Measurements from ENCODE around the gene CCDC15.

CCDC15 gene

GRCh38 chr11:125072218-125072960 is 118.4 kb downstream of the CCDC15 start:
- Histone ChIP-seq H4K91ac (ENCODE audit: low read length) (no peak overlapping the region), H2BK120ac (ENCODE audit: low read depth, low read length) (no peak overlapping the region), H3K18ac (ENCODE audit: low read depth in 1 of 2, low read length in 2 of 2) (no peak overlapping the region), H2BK5ac (ENCODE audit: low read depth, low read length, poor library complexity, severe bottlenecking) (no peak overlapping the region), H3K4me3 (ENCODE audit: insufficient read depth in 1 of 2, low read depth in 1 of 2, low read length in 2 of 2) (no peak overlapping the region), H3K9ac (ENCODE audit: low read length) (no peak overlapping the region), H2AFZ (ENCODE audit: low read depth, low read length) (no peak overlapping the region), H2BK12ac (ENCODE audit: low read length in 2 of 2) (peak overlapping the region in 1 of 2 experiments; percentile 45), H2AK5ac (ENCODE audit: low read length, severe bottlenecking) (no peak overlapping the region), H2BK15ac (ENCODE audit: low read depth, poor library complexity, severe bottlenecking) (no peak overlapping the region), H3K36me3 (ENCODE audit: control insufficient read depth in 1 of 2, insufficient read depth in 2 of 2, low read depth in 1 of 2, low read length in 2 of 2) (no peaks in the 10 kb centered on the region), H3K4ac (ENCODE audit: low read depth in 1 of 2, low read length in 2 of 2) (no peak overlapping the region), H3K4me2 (ENCODE audit: low read length, poor library complexity, severe bottlenecking) (no peak overlapping the region), H3K79me1 (replicated peaks; ENCODE audit: low read length, poor library complexity, severe bottlenecking) (no peaks in the 10 kb centered on the region), H4K8ac (ENCODE audit: low read length) (no peak overlapping the region), H3K4me1 (ENCODE audit: control insufficient read depth, insufficient read depth, low read depth, low read length) (peaks cover 19% of the 10 kb centered on the region), H3K27ac (ENCODE audit: low read length, poor library complexity, severe bottlenecking) (no peak overlapping the region), H3K14ac (ENCODE audit: low read length in 2 of 2) (no peak overlapping the region), H3K27me3 (ENCODE audit: control insufficient read depth in 1 of 2, insufficient read depth in 1 of 2, low read length in 2 of 2) (no peaks in the 10 kb centered on the region), H3K23ac (ENCODE audit: low read length in 2 of 2) (no peak overlapping the region), H3K9me3 (ENCODE audit: control insufficient read depth, low read length) (no peaks in the 10 kb centered on the region)
- 90% methylated on average over 12 of the region's 12 CpGs for WGBS
- DNase-seq: no peak

GRCh38 chr11:125072961-125073590 is 119.1 kb downstream of the CCDC15 start:
- DNase-seq: no peak
- Histone ChIP-seq H3K9me3 (ENCODE audit: control insufficient read depth, low read length) (no peaks in the 10 kb centered on the region), H3K4me2 (ENCODE audit: low read length, poor library complexity, severe bottlenecking) (no peak overlapping the region), H3K36me3 (ENCODE audit: control insufficient read depth in 1 of 2, insufficient read depth in 2 of 2, low read depth in 1 of 2, low read length in 2 of 2) (no peaks in the 10 kb centered on the region), H2BK120ac (ENCODE audit: low read depth, low read length) (no peak overlapping the region), H3K79me1 (replicated peaks; ENCODE audit: low read length, poor library complexity, severe bottlenecking) (no peaks in the 10 kb centered on the region), H3K18ac (ENCODE audit: low read depth in 1 of 2, low read length in 2 of 2) (no peak overlapping the region), H3K27me3 (ENCODE audit: control insufficient read depth in 1 of 2, insufficient read depth in 1 of 2, low read length in 2 of 2) (no peaks in the 10 kb centered on the region), H3K14ac (ENCODE audit: low read length in 2 of 2) (no peak overlapping the region), H3K27ac (ENCODE audit: low read length, poor library complexity, severe bottlenecking) (no peak overlapping the region), H2BK12ac (ENCODE audit: low read length in 2 of 2) (no peak overlapping the region), H3K9ac (ENCODE audit: low read length) (no peak overlapping the region), H3K4ac (ENCODE audit: low read depth in 1 of 2, low read length in 2 of 2) (no peak overlapping the region), H4K8ac (ENCODE audit: low read length) (no peak overlapping the region), H2BK5ac (ENCODE audit: low read depth, low read length, poor library complexity, severe bottlenecking) (no peak overlapping the region), H2BK15ac (ENCODE audit: low read depth, poor library complexity, severe bottlenecking) (no peak overlapping the region), H3K23ac (ENCODE audit: low read length in 2 of 2) (no peak overlapping the region), H3K4me1 (ENCODE audit: control insufficient read depth, insufficient read depth, low read depth, low read length) (peaks cover 19% of the 10 kb centered on the region), H2AK5ac (ENCODE audit: low read length, severe bottlenecking) (no peak overlapping the region), H4K91ac (ENCODE audit: low read length) (no peak overlapping the region), H3K4me3 (ENCODE audit: insufficient read depth in 1 of 2, low read depth in 1 of 2, low read length in 2 of 2) (no peak overlapping the region), H2AFZ (ENCODE audit: low read depth, low read length) (no peak overlapping the region)
- WGBS: 92% methylated on average over 12 of the region's 12 CpGs

GRCh38 chr11:125073616-125074483 is 119.8 kb downstream of the CCDC15 start:
- no peak overlapping the region for H2BK12ac ChIP-seq (ENCODE audit: low read length in 2 of 2)
- DNase-seq: no peak
- H3K23ac ChIP-seq (ENCODE audit: low read length in 2 of 2): no peak overlapping the region
- H3K18ac ChIP-seq (ENCODE audit: low read depth in 1 of 2, low read length in 2 of 2): no peak overlapping the region
- H2AK5ac ChIP-seq (ENCODE audit: low read length, severe bottlenecking): no peak overlapping the region
- no peaks in the 10 kb centered on the region for H3K36me3 ChIP-seq (ENCODE audit: control insufficient read depth in 1 of 2, insufficient read depth in 2 of 2, low read depth in 1 of 2, low read length in 2 of 2)
- peaks cover 22% of the 10 kb centered on the region for H3K4me1 ChIP-seq (ENCODE audit: control insufficient read depth, insufficient read depth, low read depth, low read length)
- H3K4ac ChIP-seq (ENCODE audit: low read depth in 1 of 2, low read length in 2 of 2): no peak overlapping the region
- H3K9ac ChIP-seq (ENCODE audit: low read length): no peak overlapping the region
- no peak overlapping the region for H3K27ac ChIP-seq (ENCODE audit: low read length, poor library complexity, severe bottlenecking)
- H4K8ac ChIP-seq (ENCODE audit: low read length): no peak overlapping the region
- H2BK5ac ChIP-seq (ENCODE audit: low read depth, low read length, poor library complexity, severe bottlenecking): no peak overlapping the region
- no peaks in the 10 kb centered on the region for H3K27me3 ChIP-seq (ENCODE audit: control insufficient read depth in 1 of 2, insufficient read depth in 1 of 2, low read length in 2 of 2)
- H2AFZ ChIP-seq (ENCODE audit: low read depth, low read length): no peak overlapping the region
- H4K91ac ChIP-seq (ENCODE audit: low read length): peak overlapping the region; percentile 37
- no peaks in the 10 kb centered on the region for H3K9me3 ChIP-seq (ENCODE audit: control insufficient read depth, low read length)
- no peak overlapping the region for H3K4me3 ChIP-seq (ENCODE audit: insufficient read depth in 1 of 2, low read depth in 1 of 2, low read length in 2 of 2)
- no peak overlapping the region for H2BK120ac ChIP-seq (ENCODE audit: low read depth, low read length)
- H2BK15ac ChIP-seq (ENCODE audit: low read depth, poor library complexity, severe bottlenecking): no peak overlapping the region
- H3K4me2 ChIP-seq (ENCODE audit: low read length, poor library complexity, severe bottlenecking): no peak overlapping the region
- WGBS: 84% methylated on average over 19 of the region's 19 CpGs
- H3K79me1 ChIP-seq (replicated peaks; ENCODE audit: low read length, poor library complexity, severe bottlenecking): no peaks in the 10 kb centered on the region
- H3K14ac ChIP-seq (ENCODE audit: low read length in 2 of 2): no peak overlapping the region
